Stimulated activated CD8-positive, alpha-beta memory T cell treated with anti-CD3 and anti-CD28 coated beads, Interleukin-4, amount 100 ng/mL, for 48 hours (primary cell): ENCODE results near the gene FBP1.
A peak's percentile ranks its signal among the peaks of the same experiment; 100 is the strongest.
"Not testable (repeated sequence)": the region's sequence is repeated elsewhere in the genome, so short reads cannot be mapped to it uniquely, and the experiment has no call there.

Source experiments
- DNase-seq: peaks from one replicate; pipeline ENCODE4 v3.0.0-alpha.2; 2020

FBP1 gene

GRCh38 chr9:94611638-94612068 lies 27.7 kb downstream of the FBP1 start:
- peak; percentile 77 for DNase-seq

- no peak for DNase-seq
Measured at GRCh38 chr9:94610181-94610606, 29.1 kb downstream of the FBP1 start.

DNA sequence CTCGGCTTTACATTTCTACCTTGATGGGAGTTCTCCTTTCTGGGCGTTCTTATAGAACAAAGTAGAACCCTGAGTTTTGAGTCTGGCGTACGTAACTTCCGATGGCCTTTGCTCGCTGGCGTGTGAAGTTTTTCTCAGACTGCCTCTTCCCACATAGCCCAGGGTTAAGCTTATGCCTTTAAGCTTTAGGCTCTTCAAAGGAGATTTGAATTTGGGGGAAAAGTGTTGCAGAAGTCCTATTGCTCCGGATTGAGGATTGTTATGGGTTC lies 32.0 kb downstream of the FBP1 start:
- DNase-seq, result no peak

DNA sequence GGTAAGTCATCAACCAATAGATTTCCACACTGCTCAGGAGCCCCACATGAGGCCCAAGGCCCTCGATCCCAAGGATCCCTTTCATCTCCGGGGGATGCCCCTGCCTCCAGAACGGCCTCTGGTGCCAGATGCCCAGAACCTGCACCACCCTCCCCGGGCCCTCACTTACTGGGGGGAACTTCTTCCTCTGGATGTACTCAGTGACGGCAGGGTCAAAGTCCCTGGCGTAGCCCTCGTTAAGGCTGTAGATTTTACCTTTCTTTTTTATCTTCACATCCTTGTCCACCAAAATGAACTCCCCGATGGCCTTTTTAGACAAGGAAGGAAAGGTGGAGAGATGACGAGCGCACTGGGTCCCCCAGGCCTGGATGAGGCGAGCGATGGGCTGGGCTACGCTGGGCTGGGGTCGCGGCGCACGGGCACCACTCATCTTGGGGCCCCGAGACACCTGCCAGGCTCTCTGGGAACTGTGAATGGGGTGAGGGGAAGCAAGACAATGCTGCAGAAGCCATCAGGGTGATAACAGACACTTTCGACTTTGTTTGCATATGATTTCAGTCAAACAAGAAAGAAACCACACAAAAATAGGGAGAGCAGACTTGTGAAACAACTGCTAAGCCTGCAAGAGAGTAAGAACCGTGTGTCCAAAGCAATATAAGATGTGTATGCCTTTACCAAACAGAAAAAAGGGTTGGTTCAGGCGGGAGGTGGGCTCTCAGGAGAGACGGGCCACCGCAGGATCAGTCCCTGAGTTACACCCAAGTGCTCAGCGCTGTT lies 32.5 kb downstream of the FBP1 start:
- DNase-seq, result no peak

- peak; percentile 86 for DNase-seq
Measured at GRCh38 chr9:94603259-94604160, 35.8 kb downstream of the FBP1 start.

GRCh38 chr9:94602666-94603065 lies 36.7 kb downstream of the FBP1 start:
- DNase-seq, result no peak

GRCh38 chr9:94600715-94601114 lies 38.6 kb downstream of the FBP1 start:
- no peak for DNase-seq

GRCh38 chr9:94600258-94600657 lies 39.1 kb downstream of the FBP1 start:
- no peak for DNase-seq

DNA sequence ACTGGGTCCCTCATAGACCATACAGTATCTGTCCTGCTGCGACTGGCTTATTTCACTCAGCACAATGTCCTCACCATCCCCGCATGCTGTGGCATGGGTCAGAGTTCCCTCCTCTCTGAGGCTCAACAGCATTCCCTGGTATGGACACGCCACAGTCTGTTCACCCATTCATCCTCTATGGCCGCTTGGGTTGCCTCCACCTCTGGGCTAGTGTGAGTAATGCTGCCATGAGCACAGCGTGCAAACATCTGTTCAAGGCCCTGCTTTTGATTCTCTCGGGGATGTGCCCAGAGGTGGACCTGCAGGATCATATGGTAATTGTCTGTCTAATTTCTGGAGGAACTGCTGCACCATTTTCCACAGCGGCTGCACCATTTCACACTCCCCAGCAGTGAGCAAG lies 40.2 kb downstream of the FBP1 start:
- DNase-seq, result no peak

DNA sequence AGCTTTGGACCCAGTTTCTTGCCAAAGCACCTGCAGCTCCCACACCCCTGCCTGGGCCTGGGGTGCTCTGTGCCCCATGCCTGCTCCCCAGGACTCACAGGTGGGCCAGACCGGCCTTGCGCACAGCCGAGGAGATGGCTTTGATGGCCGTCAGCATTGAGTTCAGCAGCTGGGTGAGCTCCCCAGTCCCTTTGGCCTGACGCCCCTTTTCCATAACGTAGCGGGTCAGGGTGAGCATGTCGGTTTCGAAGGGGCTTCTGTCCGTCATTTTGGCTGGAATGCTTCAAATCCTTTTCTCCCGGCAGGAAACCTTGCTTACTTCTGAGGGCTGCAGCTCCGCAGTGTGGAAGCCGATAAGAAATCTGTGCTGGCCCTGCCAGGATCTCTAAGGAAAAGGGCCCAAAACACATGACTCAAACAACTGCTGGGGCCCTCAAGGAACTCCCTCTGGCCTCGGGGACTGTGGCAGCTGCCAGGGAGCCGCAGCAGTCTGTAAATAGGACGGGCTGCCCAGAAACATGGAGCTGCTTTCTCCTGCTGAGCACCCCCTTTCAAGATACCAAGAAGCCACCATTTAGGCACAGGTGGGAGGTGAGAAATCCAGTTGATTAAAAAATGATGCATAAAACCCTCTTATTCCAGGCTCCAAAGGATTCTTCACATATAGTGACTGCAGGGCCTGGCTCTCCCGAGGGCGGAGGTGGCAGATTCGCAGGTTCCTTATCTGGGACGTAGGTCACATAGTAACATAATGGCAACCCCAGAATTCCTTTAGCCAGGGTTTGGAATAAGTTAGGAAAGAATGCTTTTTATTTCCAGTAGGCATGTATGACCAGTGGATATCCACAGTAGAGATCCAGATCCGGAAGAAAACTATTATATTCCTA lies 45.6 kb downstream of the FBP1 start, which contains the start of gene FBP2:
Gene FBP2, minus strand, starts transcription at position 366 of the 887 bp plus-strand sequence. Its CDS starts 98 bp downstream, at position 268.
- no peak for DNase-seq

DNA sequence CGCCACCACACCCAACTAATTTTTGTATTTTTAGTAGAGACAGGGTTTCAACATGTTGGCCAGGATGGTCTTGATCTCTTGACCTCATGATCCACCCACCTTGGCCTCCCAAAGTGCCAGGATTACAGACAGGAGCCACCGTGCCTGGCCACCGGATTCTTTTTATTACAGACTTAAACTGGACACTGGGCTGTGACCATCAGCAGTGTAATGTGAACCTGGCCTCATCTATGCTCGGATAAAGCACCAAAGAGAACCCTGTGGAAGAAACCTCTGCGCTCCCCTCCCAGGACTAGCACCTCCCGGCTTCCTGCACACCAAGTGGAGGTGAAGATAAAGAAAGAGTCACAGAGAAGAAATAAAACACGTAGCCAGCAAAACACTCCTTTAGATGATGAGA lies 46.6 kb downstream of the FBP1 start:
- not testable (repeated sequence) for DNase-seq

DNA sequence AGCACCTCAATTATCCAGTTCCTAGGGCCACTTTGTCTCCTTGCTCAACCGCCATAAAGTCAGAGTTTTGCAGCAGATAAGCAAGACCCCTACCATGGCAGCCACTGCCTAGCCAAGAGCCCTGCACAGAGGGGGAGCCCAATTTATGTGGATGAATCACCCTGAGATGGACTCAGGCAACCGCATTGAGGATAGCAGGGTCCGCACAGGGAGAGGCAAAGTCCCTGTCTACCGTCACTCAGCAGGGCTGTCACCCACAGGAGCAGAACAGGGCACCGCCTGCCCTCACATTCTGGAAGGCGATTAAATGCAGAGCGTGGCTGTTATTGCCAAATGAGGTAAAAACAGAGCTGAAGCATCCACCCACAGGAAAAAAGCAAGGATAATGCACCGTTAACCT lies 47.4 kb downstream of the FBP1 start:
- DNase-seq, result no peak

GRCh38 chr9:94591046-94591545 lies 48.2 kb downstream of the FBP1 start:
- not testable (repeated sequence) for DNase-seq

- DNase-seq, result no peak
Measured at GRCh38 chr9:94588681-94589080, 50.6 kb downstream of the FBP1 start.

DNA sequence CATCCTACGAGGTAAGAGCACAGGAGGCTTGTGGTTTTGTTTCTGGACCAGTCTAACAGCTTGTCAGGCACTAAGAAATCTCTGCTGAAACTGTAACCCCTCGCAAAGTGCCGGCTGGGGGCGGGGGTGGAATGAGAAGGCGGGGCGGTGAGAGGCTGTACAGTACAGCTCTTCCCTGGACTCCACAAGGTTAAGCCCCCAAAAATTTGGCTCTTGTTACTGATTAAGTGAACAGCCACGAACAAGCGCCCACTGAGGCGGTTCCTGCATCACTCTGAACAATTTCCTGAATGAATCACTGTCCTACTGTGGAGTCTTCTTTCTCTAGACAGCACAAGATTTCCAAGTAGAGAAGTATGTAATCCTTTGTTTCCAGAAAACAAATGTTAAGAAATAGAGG lies 52.5 kb downstream of the FBP1 start:
- DNase-seq, result no peak

DNA sequence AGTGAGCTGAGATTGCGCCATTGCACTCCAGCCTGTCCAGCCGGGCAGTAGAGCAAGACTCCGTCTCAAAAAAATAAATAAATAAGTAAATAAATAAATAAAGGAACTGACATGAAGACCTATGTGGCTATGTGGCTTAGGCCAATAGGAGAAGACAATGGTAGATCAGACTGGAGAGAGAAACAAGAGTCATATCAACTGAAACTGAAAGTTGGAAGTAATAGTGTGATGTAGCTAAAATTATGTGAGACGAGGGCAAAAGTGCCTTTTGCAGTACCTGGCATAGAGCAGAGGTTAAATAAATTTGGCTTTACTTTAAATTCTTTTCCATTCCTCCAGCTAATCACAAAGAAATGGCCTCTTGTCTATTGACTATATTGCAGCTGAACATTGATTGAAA lies 53.0 kb downstream of the FBP1 start:
- no peak for DNase-seq

DNA sequence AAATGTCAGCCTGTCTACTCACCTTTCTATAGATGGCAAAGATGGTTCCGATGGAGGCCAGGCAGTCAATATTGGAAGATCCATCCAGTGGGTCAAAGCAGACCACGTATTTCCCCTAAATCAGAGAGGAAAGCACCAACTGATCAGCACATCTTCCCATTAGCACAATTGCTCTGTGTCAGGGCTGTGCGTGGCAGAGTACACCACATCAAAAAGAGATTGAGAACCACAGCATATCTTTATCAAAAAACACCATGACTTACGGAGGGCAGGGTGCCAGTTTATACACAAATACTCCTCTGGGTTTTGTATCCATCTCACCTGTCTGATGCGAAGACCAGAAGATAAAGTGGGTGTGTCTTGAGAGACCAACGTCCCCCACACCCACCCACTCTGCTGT lies 54.8 kb downstream of the FBP1 start:
- no peak for DNase-seq

DNA sequence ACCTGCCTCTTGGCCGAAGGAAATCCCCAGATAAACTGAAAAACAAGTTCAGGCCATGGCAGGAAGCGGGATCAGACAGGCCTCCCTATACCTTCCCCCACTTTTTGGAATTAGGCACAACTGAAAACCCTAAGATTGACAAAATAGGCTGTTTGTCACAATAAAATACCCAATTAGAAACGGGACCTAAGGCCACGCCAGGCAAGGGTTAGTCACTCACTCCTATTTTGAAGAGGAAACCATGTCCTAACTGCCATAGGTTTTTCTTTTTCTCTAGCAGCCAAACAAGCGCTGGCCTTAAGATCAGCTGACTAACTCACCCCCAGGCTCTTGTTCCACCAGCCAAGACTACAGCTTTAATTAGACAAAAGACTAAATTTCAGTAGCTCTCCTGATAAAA lies 57.6 kb downstream of the FBP1 start:
- DNase-seq, result no peak

DNA sequence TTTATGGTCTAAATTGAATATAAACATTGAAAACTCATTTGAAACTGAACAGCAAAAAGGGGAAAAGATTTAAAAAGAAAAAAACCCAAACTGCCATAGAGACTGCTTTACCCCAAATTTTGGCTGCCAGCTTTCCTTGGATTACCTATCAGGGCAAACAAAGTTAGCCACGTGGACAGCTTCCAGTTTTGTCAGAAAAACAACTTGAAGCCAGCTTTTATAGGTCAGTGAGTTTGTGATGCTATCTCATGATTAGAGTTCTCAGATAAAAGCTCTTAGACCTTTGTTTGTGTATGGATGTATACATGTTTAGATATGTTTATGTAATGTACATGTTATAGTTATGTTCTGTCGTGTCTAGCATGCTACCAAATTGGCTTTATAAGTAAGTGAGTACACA lies 61.7 kb downstream of the FBP1 start:
- DNase-seq, result no peak

- no peak for DNase-seq
Measured at GRCh38 chr9:94577036-94577435, 62.3 kb downstream of the FBP1 start.

GRCh38 chr9:94576131-94576530 lies 63.2 kb downstream of the FBP1 start:
- no peak for DNase-seq

GRCh38 chr9:94568972-94569712 lies 70.2 kb downstream of the FBP1 start:
- no peak for DNase-seq
